A549 (cell line): ENCODE data around the gene PRR13. TPM values are rescaled to one million over a fixed set of nuclear protein-coding genes. Genes with fewer than 3 reads are reported as not detected.
A peak's percentile ranks its signal among the peaks of the same experiment; 100 is the strongest.

ENCODE experiments used
- ATAC-seq, 2 experiments: fragments of 200-7000 bp in 1 of 2; fragments of >200 bp in 1 of 2; cut with Nextera tagmentation in 1 of 2; cut with Tn5 transposase in 1 of 2; 3 replicates each; pipeline versions ENCODE4 v1.8.0 to v1.9.1; 2018 to 2020; ENCODE audit warnings: mild to moderate bottlenecking in 1 of 2, moderate library complexity in 1 of 2
- CTCF ChIA-PET: fragments of 300-600 bp; sonication (Branson Sonifier 250); formaldehyde crosslinking; extraction: SDS; loops from one replicate; lab custom pipeline; 2021; ENCODE audit warnings: antibody characterized with exemption, inconsistent platforms; lab: Yijun Ruan, JAX
- POLR2A ChIA-PET: fragments of 350-600 bp; formaldehyde crosslinking; extraction: SDS; loops from one replicate; lab custom pipeline; 2021; ENCODE audit warnings: antibody characterized with exemption, inconsistent platforms; lab: Yijun Ruan, JAX
- DNase-seq, 2 experiments: peaks; one replicate each; pipeline versions ENCODE4 v3.0.0 to v3.0.0-alpha.2; 2011 to 2016; ENCODE audit warnings: low read depth in 1 of 2, low spot score in 1 of 2
- FAIRE-seq: peaks from 2 replicates; lab custom pipeline; 2011; peaks lifted over from hg19 to GRCh38; lab: Jason Lieb, UNC
- H3K27ac ChIP-seq, 2 experiments: fragments of >200 bp; sonication (Bioruptor Twin); formaldehyde crosslinking; 3 replicates each; pipeline ENCODE4 v1.5.1; 2016 to 2017
- H3K4me1 ChIP-seq: fragments of >200 bp; sonication (Bioruptor Twin); formaldehyde crosslinking; 3 replicates; pipeline ENCODE4 v1.6.1; 2016
- H3K4me2 ChIP-seq: fragments of >200 bp; sonication (Bioruptor Twin); formaldehyde crosslinking; 3 replicates; pipeline ENCODE4 v1.6.1; 2016
- H3K4me3 ChIP-seq: fragments of >200 bp; sonication (Bioruptor Twin); formaldehyde crosslinking; 3 replicates; pipeline ENCODE4 v1.5.1; 2016
- H3K9me3 ChIP-seq: fragments of >200 bp; sonication (Bioruptor Twin); formaldehyde crosslinking; 3 replicates; pipeline ENCODE4 v1.6.1; 2016
- BCL3 ChIP-seq: fragments of >200 bp; sonication (Bioruptor Twin); formaldehyde crosslinking; IDR thresholded peaks from 3 replicates; pipeline ENCODE4 v1.6.1; 2016
- BHLHE40 ChIP-seq: IDR thresholded peaks from 2 replicates; pipeline ENCODE4 v1.6.1; 2012; ENCODE audit warnings: low read depth, low read length, inconsistent platforms
- CBX2 ChIP-seq: fragments of 200-600 bp; sonication (generic); IDR thresholded peaks from 2 replicates; pipeline ENCODE4 v1.6.1; 2016; ENCODE audit warnings: low read depth, mild to moderate bottlenecking, borderline replicate concordance
- CBX8 ChIP-seq: fragments of 200-600 bp; sonication (generic); IDR thresholded peaks from 2 replicates; pipeline ENCODE4 v1.6.1; 2016
- CTCF ChIP-seq: fragments of >200 bp; sonication (Bioruptor Twin); formaldehyde crosslinking; IDR thresholded peaks from 3 replicates; pipeline ENCODE4 v1.5.1; 2016
- E2F6 ChIP-seq: IDR thresholded peaks from 2 replicates; pipeline ENCODE4 v1.6.1; 2012; ENCODE audit warnings: low read depth, borderline replicate concordance
- FOSB ChIP-seq: fragments of 250-450 bp; sonication (Bioruptor Pico); IDR thresholded peaks from 2 replicates; pipeline ENCODE4 v1.5.0; 2020; ENCODE audit warnings: mild to moderate bottlenecking, moderate library complexity
- FOSL2 ChIP-seq, 2 experiments: fragments of 450-650 bp in 1 of 2; fragments of >200 bp in 1 of 2; sonication (Bioruptor Twin) in 1 of 2; formaldehyde crosslinking; IDR thresholded peaks; 2 replicates each; pipeline versions ENCODE4 v1.5.0 to v1.6.1; 2016 to 2020; ENCODE audit warnings: mild to moderate bottlenecking in 1 of 2, moderate library complexity in 1 of 2
- HMGXB4 ChIP-seq: fragments of 250-450 bp; sonication (Bioruptor Pico); IDR thresholded peaks from 2 replicates; pipeline ENCODE4 v1.5.0; 2021; ENCODE audit warnings: mild to moderate bottlenecking, moderate library complexity, borderline replicate concordance
- JUN ChIP-seq, 2 experiments: fragments of >200 bp; sonication (Bioruptor Twin); formaldehyde crosslinking; IDR thresholded peaks; 2 replicates in 1 of 2; 3 replicates in 1 of 2; pipeline ENCODE4 v1.6.1; 2016 to 2017
- KDM5A ChIP-seq: fragments of 200-600 bp; sonication (generic); IDR thresholded peaks from 2 replicates; pipeline ENCODE4 v1.6.1; 2016; ENCODE audit warnings: antibody characterized with exemption, mild to moderate bottlenecking
- MAX ChIP-seq: IDR thresholded peaks from 2 replicates; pipeline ENCODE4 v1.6.1; 2012
- MAZ ChIP-seq: fragments of 150-350 bp; IDR thresholded peaks from 2 replicates; pipeline ENCODE4 v1.6.1; 2014; ENCODE audit warnings: antibody characterized with exemption, low read depth, low read length, borderline replicate concordance
- MYC ChIP-seq: IDR thresholded peaks from 2 replicates; pipeline ENCODE4 v1.6.1; 2012; ENCODE audit warnings: mild to moderate bottlenecking, inconsistent platforms, low read length, improper control_type of control experiment, borderline replicate concordance
- NFE2L2 ChIP-seq: fragments of 150-350 bp; conservative IDR thresholded peaks from 2 replicates; pipeline ENCODE4 v1.6.1; 2014; ENCODE audit warnings: low read length
- PHF8 ChIP-seq: fragments of 200-600 bp; sonication (generic); IDR thresholded peaks from 2 replicates; pipeline ENCODE4 v1.6.1; 2016; ENCODE audit warnings: low read depth, mild to moderate bottlenecking, antibody characterized with exemption, moderate library complexity, borderline replicate concordance
- POLR2A ChIP-seq: IDR thresholded peaks from 2 replicates; pipeline ENCODE4 v1.6.1; 2012; ENCODE audit warnings: mild to moderate bottlenecking, low read length
- POLR2AphosphoS2 ChIP-seq: conservative IDR thresholded peaks from 2 replicates; pipeline ENCODE4 v1.6.1; 2012; ENCODE audit warnings: low read length, improper control_type of control experiment, inconsistent platforms
- RAD21 ChIP-seq, 2 experiments: fragments of >200 bp in 1 of 2; sonication (Bioruptor Twin) in 1 of 2; formaldehyde crosslinking in 1 of 2; IDR thresholded peaks in 1 of 2; conservative IDR thresholded peaks in 1 of 2; 2 replicates in 1 of 2; 3 replicates in 1 of 2; pipeline ENCODE4 v1.6.1; 2012 to 2018; ENCODE audit warnings: inconsistent platforms in 1 of 2
- RARB ChIP-seq: fragments of 250-450 bp; sonication (Bioruptor Pico); IDR thresholded peaks from 2 replicates; pipeline ENCODE4 v1.8.0; 2021; ENCODE audit warnings: mild to moderate bottlenecking, moderate library complexity
- REST ChIP-seq: fragments of 200-600 bp; sonication (generic); IDR thresholded peaks from 2 replicates; pipeline ENCODE4 v1.6.1; 2016; ENCODE audit warnings: antibody characterized with exemption, mild to moderate bottlenecking, moderate library complexity
- RNF2 ChIP-seq: fragments of 200-600 bp; sonication (generic); IDR thresholded peaks from 2 replicates; pipeline ENCODE4 v1.6.1; 2016; ENCODE audit warnings: low read depth, mild to moderate bottlenecking, antibody characterized with exemption, moderate library complexity, borderline replicate concordance
- SMC3 ChIP-seq: fragments of >200 bp; sonication (Bioruptor Twin); formaldehyde crosslinking; IDR thresholded peaks from 3 replicates; pipeline ENCODE4 v1.6.1; 2018; ENCODE audit warnings: inconsistent platforms
- TFCP2L1 ChIP-seq: fragments of 250-450 bp; sonication (Bioruptor Pico); IDR thresholded peaks from 2 replicates; pipeline ENCODE4 v1.5.0; 2021; ENCODE audit warnings: mild to moderate bottlenecking
- TP53 ChIP-seq: fragments of 250-450 bp; sonication (Bioruptor Pico); IDR thresholded peaks from 2 replicates; pipeline ENCODE4 v1.5.0; 2021; ENCODE audit warnings: mild to moderate bottlenecking, moderate library complexity
- WGBS: methylation state at CpG from one replicate; pipeline ENCODE4 v1.1.6; 2017; ENCODE audit errors: missing lambda C conversion rate; 5-methylcytosine and 5-hydroxymethylcytosine counted together
- polyA plus RNA-seq, 4 experiments: library from polyadenylated mRNA; depleted of rRNA in 3 of 4; stranded (reverse); fragments of >200 nt; fragmentation: RNase III in 1 of 4; extraction: RNeasy Plus Mini Kit Qiagen cat#74134 plus additional on column Dnase treatment in 1 of 4; gene quantifications; 2 replicates in 3 of 4; 3 replicates in 1 of 4; pipeline ENCODE4 v1.2.3, GENCODE V29; 2011 to 2017

The PRR13 gene
- polyA plus RNA-seq, 2 of the 4 experiments (the other 2 are of a cell fraction) = 203 to 221 TPM

- no peak for TF ChIP-seq BHLHE40
- no peak for TF ChIP-seq NFE2L2
- no peak for TF ChIP-seq FOSL2 (IDR thresholded peaks at IDR 0.05)
- peak; percentile 66 for TF ChIP-seq FOSL2 (CRISPR knock-in tag; IDR thresholded peaks at IDR 0.05)
Observed at GRCh38 chr12:53451661-53452158, 10.2 kb downstream of the PRR13 start, which contains the start of gene PCBP2 (continued).

- H3K9me3 ChIP-seq = no peaks in the 10 kb centered on the region
- H3K27ac ChIP-seq = peak overlapping the region; percentile 98 to 99
- TF ChIP-seq PHF8 = peak; percentile 100
- TF ChIP-seq HMGXB4 = peak; percentile 100
- peak; percentile 21; the same call in 1 of the 2 replicates for TF ChIP-seq MYC
- TF ChIP-seq TP53 = peak; percentile 85
- peak; percentile 35; the same call in 1 of the 2 replicates for TF ChIP-seq POLR2A
- no peak for TF ChIP-seq RNF2
- peak; percentile 19 to 88; a peak in 3 of 5 replicates for TF ChIP-seq JUN (IDR thresholded peaks at IDR 0.05)
- TF ChIP-seq RARB (CRISPR knock-in tag) = 0 out of 2 replicates have a peak, but pooled peaks have one; percentile 10
- TF ChIP-seq POLR2AphosphoS2 = 0 out of 2 replicates have a peak, but pooled peaks have one; percentile 40
- 0 out of 2 replicates have a peak, but pooled peaks have one; percentile 25 for TF ChIP-seq KDM5A
- peak; percentile 58 for TF ChIP-seq REST
- TF ChIP-seq RAD21 (conservative IDR thresholded peaks at IDR 0.05 in 1 of 2, IDR thresholded peaks at IDR 0.05 in 1 of 2) = peak; percentile 21 to 45; a peak in 3 of 5 replicates
- TF ChIP-seq BCL3 = no peak; the same call in 2 of the 3 replicates
- no peak for TF ChIP-seq MAZ
- TF ChIP-seq CBX8 = peak; percentile 91; the same call in 1 of the 2 replicates
- TF ChIP-seq CTCF = peak; percentile 71
- TF ChIP-seq MAX = peak; percentile 84
- TF ChIP-seq CBX2 = no peak
- TF ChIP-seq FOSB (CRISPR knock-in tag) = peak; percentile 58
- no peak for TF ChIP-seq FOSL2 (IDR thresholded peaks at IDR 0.05)
- TF ChIP-seq FOSL2 (CRISPR knock-in tag; IDR thresholded peaks at IDR 0.05) = no peak
- peak; percentile 36 for TF ChIP-seq E2F6
- peak; percentile 69; the same call in 1 of the 2 replicates for TF ChIP-seq TFCP2L1 (CRISPR knock-in tag)
- peak; percentile 24; the same call in 1 of the 3 replicates for TF ChIP-seq SMC3
- TF ChIP-seq, all 56 proteins: peak for 18
- ATAC-seq (peak; percentile 75 to 80), DNase-seq (peak; percentile 74 to 95), FAIRE-seq (no peak)
- ChIA-PET POLR2A (interaction anchor here (0.7 to 1.5 kb wide), 5 partner anchors 11 to 215 kb away, joined by 3 to 10 read pairs (median 4); partner anchors contain the start of genes PRR13 and TARBP2), CTCF (interaction anchor here (0.7 to 1.9 kb wide), 9 partner anchors 10 to 70 kb away, joined by 3 to 7 read pairs (median 3); no protein-coding TSS in a partner anchor)
- Histone ChIP-seq H3K4me2 (peak overlapping the region; percentile 80), H3K4me3 (peak overlapping the region; percentile 88), H3K4me1 (peaks cover 23% of the 10 kb centered on the region)
- 3% methylated on average over 41 of the region's 82 CpGs for WGBS
Observed at GRCh38 chr12:53452159-53453077, 10.9 kb downstream of the PRR13 start.
